ENCODE measurements around the gene HEPACAM.

- TF ChIP-seq CTCF (conservative IDR thresholded peaks at IDR 0.05; ENCODE audit: low read depth, low read length) (no peak), EZH2 (IDR thresholded peaks at IDR 0.05; ENCODE audit: borderline replicate concordance, low read depth, low read length, poor library complexity, severe bottlenecking) (no peak)
These were observed 37.1 kb downstream of the HEPACAM start for GRCh38 chr11:124898711-124899110.
